SK-N-MC (cell line): ENCODE data around the gene MNAT1.

Source experiments
- EZH2 ChIP-seq: fragments of 200-600 bp; sonication (generic); IDR thresholded peaks from one replicate; pipeline ENCODE4 v1.6.1; 2017; ENCODE audit warnings: antibody characterized with exemption
- FOXP2 ChIP-seq: optimal IDR thresholded peaks from 2 replicates; pipeline ENCODE3; 2011; ENCODE audit warnings: mild to moderate bottlenecking, moderate library complexity; ENCODE audit not compliant: insufficient read depth; ENCODE audit errors: extremely low read length, control extremely low read depth
- POLR2AphosphoS5 ChIP-seq: IDR thresholded peaks from 2 replicates; pipeline ENCODE4 v1.6.1; 2012; ENCODE audit warnings: mild to moderate bottlenecking, low read depth, low read length, borderline replicate concordance

GRCh38 chr14:60721326-60722106 lies 13.0 kb upstream of the MNAT1 start:
- no peak for TF ChIP-seq POLR2AphosphoS5
- no peak for TF ChIP-seq FOXP2
- no peak for TF ChIP-seq EZH2
